Mammary epithelial cell (primary cell): ENCODE measurements around the gene SURF4.

Source experiments
- EZH2 ChIP-seq: IDR thresholded peaks from 2 replicates; pipeline ENCODE4 v1.6.1; 2012; ENCODE audit warnings: low read length, inconsistent platforms, borderline replicate concordance
- TF ChIP-seq, protein P1 (sequence below), 2 donors: IDR thresholded peaks in 1 of 2; conservative IDR thresholded peaks in 1 of 2; 2 replicates each; pipeline ENCODE4 v1.5.1; 2011 to 2012; ENCODE audit warnings: inconsistent platforms in 2 of 2, low read length in 2 of 2, mild to moderate bottlenecking in 2 of 2, control low read depth in 1 of 2, low read depth in 1 of 2; ENCODE audit not compliant: insufficient read depth in 1 of 2; ENCODE audit errors: extremely low read depth in 1 of 2

DNA sequence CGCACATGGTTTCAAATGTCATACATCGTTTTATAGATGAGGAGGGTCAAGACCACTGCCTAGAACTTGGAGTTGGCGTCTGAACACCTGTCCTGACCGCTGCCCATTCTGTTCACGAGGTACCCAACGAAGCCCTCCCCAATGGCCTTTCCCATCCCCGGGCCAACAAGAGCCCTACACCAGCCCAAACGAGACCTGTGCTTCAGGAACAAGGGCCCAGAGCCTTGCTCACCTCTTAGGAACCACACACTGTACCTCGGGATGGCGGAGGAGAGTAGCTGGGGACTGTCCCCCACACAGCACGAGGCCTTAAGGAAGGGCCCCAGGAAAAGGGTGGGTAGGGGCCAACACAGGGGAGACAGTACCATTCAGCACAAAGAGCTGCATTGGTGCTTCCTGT is 42.8 kb downstream of the SURF4 start:
- no peak for TF ChIP-seq EZH2
- TF ChIP-seq, protein P1, sequence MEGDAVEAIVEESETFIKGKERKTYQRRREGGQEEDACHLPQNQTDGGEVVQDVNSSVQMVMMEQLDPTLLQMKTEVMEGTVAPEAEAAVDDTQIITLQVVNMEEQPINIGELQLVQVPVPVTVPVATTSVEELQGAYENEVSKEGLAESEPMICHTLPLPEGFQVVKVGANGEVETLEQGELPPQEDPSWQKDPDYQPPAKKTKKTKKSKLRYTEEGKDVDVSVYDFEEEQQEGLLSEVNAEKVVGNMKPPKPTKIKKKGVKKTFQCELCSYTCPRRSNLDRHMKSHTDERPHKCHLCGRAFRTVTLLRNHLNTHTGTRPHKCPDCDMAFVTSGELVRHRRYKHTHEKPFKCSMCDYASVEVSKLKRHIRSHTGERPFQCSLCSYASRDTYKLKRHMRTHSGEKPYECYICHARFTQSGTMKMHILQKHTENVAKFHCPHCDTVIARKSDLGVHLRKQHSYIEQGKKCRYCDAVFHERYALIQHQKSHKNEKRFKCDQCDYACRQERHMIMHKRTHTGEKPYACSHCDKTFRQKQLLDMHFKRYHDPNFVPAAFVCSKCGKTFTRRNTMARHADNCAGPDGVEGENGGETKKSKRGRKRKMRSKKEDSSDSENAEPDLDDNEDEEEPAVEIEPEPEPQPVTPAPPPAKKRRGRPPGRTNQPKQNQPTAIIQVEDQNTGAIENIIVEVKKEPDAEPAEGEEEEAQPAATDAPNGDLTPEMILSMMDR (conservative IDR thresholded peaks at IDR 0.05 in 1 of 2, IDR thresholded peaks at IDR 0.05 in 1 of 2; ENCODE audit: extremely low read depth in 1 of 2, insufficient read depth in 1 of 2, low read depth in 1 of 2, low read length in 2 of 2): no peak
